MCF 10A (cell line): ENCODE results near the gene CCR1. TPM values are rescaled to one million over a fixed set of nuclear protein-coding genes. Genes with fewer than 3 reads are reported as not detected.

Experiments
- BruUV-seq: library from RNA; stranded (reverse); fragments of 400-500 nt; replicated peaks from 2 replicates; lab custom pipeline; 2021; lab: Mats Ljungman, UMichigan
- CTCF ChIA-PET: fragments of 300-600 bp; sonication (Branson Sonifier 250); formaldehyde crosslinking; extraction: SDS; loops from one replicate; lab custom pipeline; 2021; ENCODE audit warnings: antibody characterized with exemption, inconsistent platforms; lab: Yijun Ruan, JAX
- POLR2A ChIA-PET: fragments of 300-600, 350-650 bp; sonication (Branson Sonifier 250); formaldehyde crosslinking; extraction: SDS; loops from one replicate; lab custom pipeline; 2020; ENCODE audit warnings: antibody characterized with exemption, inconsistent platforms; lab: Yijun Ruan, JAX
- DNase-seq: peaks from one replicate; pipeline ENCODE4 v3.0.0-alpha.2; 2018; ENCODE audit not compliant: unreplicated experiment
- H3K27ac Mint-ChIP-seq: one replicate; pipeline ENCODE4 v1.8.0; 2022; ENCODE audit warnings: mild to moderate bottlenecking, low read depth, mixed read lengths; ENCODE audit not compliant: unreplicated experiment
- H3K27me3 Mint-ChIP-seq: one replicate; pipeline ENCODE4 v1.8.0; 2022; ENCODE audit warnings: mixed read lengths; ENCODE audit not compliant: insufficient read depth, unreplicated experiment
- H3K36me3 Mint-ChIP-seq: one replicate; pipeline ENCODE4 v1.8.0; 2022; ENCODE audit warnings: mild to moderate bottlenecking, moderate library complexity, mixed read lengths; ENCODE audit not compliant: insufficient read depth, unreplicated experiment
- H3K4me1 Mint-ChIP-seq: one replicate; pipeline ENCODE4 v1.8.0; 2022; ENCODE audit warnings: mixed read lengths; ENCODE audit not compliant: insufficient read depth, unreplicated experiment
- H3K4me3 Mint-ChIP-seq: one replicate; pipeline ENCODE4 v1.8.0; 2022; ENCODE audit warnings: mild to moderate bottlenecking, moderate library complexity, mixed read lengths; ENCODE audit not compliant: unreplicated experiment
- H3K9me3 Mint-ChIP-seq: one replicate; pipeline ENCODE4 v1.8.0; 2022; ENCODE audit warnings: mixed read lengths; ENCODE audit not compliant: unreplicated experiment
- intact Hi-C: fragments of 100-400 bp; cut with micrococcal nuclease; formaldehyde crosslinking; loops from 2 replicates; pipeline ENCODE4 v1.14.1; 2022
- total RNA-seq: library from RNA; stranded (reverse); gene quantifications from 2 replicates; pipeline ENCODE4 v1.2.3, GENCODE V29; 2022
- TF ChIP-seq, protein P1 (sequence below): fragments of 200-600 bp; IDR thresholded peaks from one replicate; pipeline ENCODE4 v1.8.0; 2022; ENCODE audit warnings: antibody characterized with exemption, mild to moderate bottlenecking; ENCODE audit not compliant: unreplicated experiment

Gene CCR1
- total RNA-seq, 1 experiment from 2014 or later: not detected

DNA sequence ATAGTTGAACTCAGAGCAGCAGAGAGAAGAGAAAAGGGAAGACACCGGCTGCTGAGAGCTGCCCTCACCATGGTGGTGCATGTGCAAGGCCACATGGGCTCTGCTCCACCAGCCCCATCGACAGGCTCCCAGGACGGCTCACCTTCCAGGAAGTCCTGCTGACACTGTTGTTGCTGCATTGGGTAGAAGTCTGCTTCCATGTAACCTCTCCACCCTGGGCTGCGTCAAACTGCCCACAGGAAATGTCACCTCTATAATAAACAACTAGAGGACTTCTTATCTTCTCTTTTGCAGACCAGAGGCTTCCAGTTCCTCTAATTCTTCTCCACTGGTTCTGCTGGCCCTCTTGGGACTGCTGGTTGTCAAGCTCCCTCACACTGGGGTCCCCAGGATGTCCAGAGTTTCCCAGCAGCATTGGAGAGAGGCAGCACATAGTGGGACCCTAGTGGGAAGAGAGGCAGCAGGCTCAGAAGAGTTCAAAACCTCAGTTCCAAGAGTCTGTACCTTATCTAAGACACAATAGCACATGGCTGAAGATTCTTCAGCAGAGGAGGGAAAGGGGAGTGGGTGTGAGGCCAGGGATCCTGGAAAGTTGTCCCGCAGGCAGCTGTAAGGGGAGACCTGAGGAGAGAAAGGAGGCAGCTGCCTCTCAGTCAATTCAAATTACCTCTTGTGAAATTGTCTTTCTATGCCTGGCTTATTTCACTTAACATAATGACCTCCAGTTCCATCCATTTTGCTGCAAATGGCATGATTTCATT is 28.4 kb upstream of the CCR1 start:
- H3K9me3 Mint-ChIP-seq: no peaks in the 10 kb centered on the region
- H3K4me3 Mint-ChIP-seq: no peak overlapping the region
- no TSS peak for BruUV-seq
- H3K36me3 Mint-ChIP-seq: no peaks in the 10 kb centered on the region
- H3K27ac Mint-ChIP-seq: no peak overlapping the region
- ChIA-PET CTCF (no interaction called here), POLR2A (no interaction called here)
- TF ChIP-seq, protein P1, sequence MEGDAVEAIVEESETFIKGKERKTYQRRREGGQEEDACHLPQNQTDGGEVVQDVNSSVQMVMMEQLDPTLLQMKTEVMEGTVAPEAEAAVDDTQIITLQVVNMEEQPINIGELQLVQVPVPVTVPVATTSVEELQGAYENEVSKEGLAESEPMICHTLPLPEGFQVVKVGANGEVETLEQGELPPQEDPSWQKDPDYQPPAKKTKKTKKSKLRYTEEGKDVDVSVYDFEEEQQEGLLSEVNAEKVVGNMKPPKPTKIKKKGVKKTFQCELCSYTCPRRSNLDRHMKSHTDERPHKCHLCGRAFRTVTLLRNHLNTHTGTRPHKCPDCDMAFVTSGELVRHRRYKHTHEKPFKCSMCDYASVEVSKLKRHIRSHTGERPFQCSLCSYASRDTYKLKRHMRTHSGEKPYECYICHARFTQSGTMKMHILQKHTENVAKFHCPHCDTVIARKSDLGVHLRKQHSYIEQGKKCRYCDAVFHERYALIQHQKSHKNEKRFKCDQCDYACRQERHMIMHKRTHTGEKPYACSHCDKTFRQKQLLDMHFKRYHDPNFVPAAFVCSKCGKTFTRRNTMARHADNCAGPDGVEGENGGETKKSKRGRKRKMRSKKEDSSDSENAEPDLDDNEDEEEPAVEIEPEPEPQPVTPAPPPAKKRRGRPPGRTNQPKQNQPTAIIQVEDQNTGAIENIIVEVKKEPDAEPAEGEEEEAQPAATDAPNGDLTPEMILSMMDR: no peak
- H3K4me1 Mint-ChIP-seq: peaks cover 21% of the 10 kb centered on the region
- DNase-seq: no peak
- peaks cover 38% of the 10 kb centered on the region for H3K27me3 Mint-ChIP-seq
- intact Hi-C loops: no loop called here

DNA sequence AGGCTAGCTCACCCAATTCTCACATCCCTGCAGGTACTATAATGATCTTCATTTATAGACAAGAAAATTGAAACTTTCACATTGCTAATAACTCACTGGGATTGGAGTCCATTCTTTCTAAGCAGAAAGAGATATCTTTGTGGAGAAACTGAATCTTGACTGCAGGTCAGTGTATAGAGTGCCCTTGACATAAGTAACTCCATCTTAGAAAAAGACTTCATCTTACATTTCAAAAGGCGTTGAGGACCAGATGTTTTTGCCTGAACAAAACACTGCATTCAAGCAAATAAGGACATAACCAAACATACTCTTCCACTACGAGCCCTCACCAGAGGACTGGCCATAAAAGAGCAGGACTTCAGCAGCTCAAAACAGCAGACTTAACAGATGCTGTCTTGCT is 27.3 kb upstream of the CCR1 start:
- no peaks in the 10 kb centered on the region for H3K36me3 Mint-ChIP-seq
- intact Hi-C loops: no loop called here
- no peak overlapping the region for H3K27ac Mint-ChIP-seq
- ChIA-PET POLR2A (no interaction called here), CTCF (no interaction called here)
- no peak for DNase-seq
- H3K9me3 Mint-ChIP-seq: no peaks in the 10 kb centered on the region
- H3K4me3 Mint-ChIP-seq: no peak overlapping the region
- no TSS peak for BruUV-seq
- H3K4me1 Mint-ChIP-seq: peaks cover 20% of the 10 kb centered on the region
- TF ChIP-seq, protein P1: no peak
- peaks cover 48% of the 10 kb centered on the region for H3K27me3 Mint-ChIP-seq

DNA sequence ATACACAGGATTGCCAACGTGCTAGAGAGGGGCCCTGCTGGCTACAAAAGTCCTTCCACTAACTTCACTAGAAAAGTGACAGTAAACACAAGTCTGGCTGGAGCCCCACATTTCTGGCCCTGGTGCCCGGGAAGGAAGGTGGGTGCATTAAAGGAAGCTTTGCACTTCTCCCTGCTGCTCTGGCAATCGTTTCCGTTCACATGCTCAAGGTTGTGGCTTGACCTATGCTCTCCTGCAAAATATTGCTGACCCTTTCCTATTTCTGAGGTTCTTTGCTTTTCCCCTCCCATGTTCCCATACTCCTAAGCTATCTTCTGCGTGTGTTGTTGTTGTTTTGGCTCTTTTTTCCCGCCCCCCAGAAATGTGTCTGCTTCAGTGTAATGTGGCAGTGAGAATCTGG is 25.1 kb upstream of the CCR1 start:
- Mint-ChIP-seq H3K27ac (no peak overlapping the region), H3K9me3 (no peaks in the 10 kb centered on the region), H3K4me1 (peaks cover 9% of the 10 kb centered on the region), H3K27me3 (peaks cover 60% of the 10 kb centered on the region), H3K36me3 (peaks cover 1% of the 10 kb centered on the region), H3K4me3 (no peak overlapping the region)
- TF ChIP-seq, protein P1: no peak
- no TSS peak for BruUV-seq
- ChIA-PET POLR2A (no interaction called here), CTCF (no interaction called here)
- intact Hi-C loops: no loop called here
- no peak for DNase-seq

DNA sequence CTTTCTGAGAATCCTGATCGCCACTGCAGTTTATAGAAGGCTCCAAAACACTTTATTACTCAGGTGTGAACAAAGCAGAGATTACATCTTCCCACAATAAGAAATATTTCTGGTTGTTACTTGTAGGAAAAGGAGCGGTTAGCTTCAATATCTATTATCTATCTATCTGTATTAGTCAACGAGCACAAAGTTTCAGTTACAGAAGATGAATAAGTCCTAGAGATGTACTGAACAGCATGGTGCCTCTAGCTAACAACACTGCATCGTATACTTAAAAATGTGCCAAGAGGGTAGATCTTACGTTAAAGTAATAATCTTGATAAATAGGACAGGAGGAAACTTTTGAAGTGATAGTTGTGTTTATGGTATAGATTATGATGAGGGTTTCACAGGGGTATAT is 23.2 kb upstream of the CCR1 start:
- no peak for DNase-seq
- Mint-ChIP-seq H3K36me3 (peaks cover 6% of the 10 kb centered on the region), H3K27ac (no peak overlapping the region), H3K27me3 (peaks cover 58% of the 10 kb centered on the region), H3K4me3 (no peak overlapping the region), H3K4me1 (peaks cover 14% of the 10 kb centered on the region), H3K9me3 (no peaks in the 10 kb centered on the region)
- TF ChIP-seq, protein P1: no peak
- CTCF ChIA-PET: no interaction called here
- BruUV-seq: no TSS peak
- intact Hi-C loops: no loop called here
- POLR2A ChIA-PET: no interaction called here
